HepG2 (cell line): Measurements from ENCODE around the gene C5orf24. TPM values are rescaled to one million over a fixed set of nuclear protein-coding genes. Genes with fewer than 3 reads are reported as not detected.

Experiments used
- ERF ChIP-seq: IDR thresholded peaks from 2 replicates; pipeline ENCODE4 v1.6.1; 2018; ENCODE audit warnings: missing biosample characterization, missing genetic modification reagents
- FOXA1 ChIP-seq, 2 experiments: fragments of 450-650 bp in 1 of 2; sonication (generic) in 1 of 2; formaldehyde crosslinking in 1 of 2; IDR thresholded peaks; 2 replicates each; pipeline versions ENCODE4 v1.4.0 to v1.6.1; 2016 to 2020; ENCODE audit warnings: missing genetic modification reagents in 1 of 2
- JARID2 ChIP-seq: sonication (generic); formaldehyde crosslinking; IDR thresholded peaks from 2 replicates; pipeline ENCODE4 v1.8.1; 2023; ENCODE audit warnings: missing genetic modification reagents, inconsistent platforms; ENCODE audit not compliant: insufficient replicate concordance
- MIXL1 ChIP-seq: IDR thresholded peaks from 2 replicates; pipeline ENCODE4 v1.6.1; 2016
- PHF20 ChIP-seq: sonication (generic); formaldehyde crosslinking; IDR thresholded peaks from 2 replicates; pipeline ENCODE4 v1.5.0; 2020; ENCODE audit warnings: mild to moderate bottlenecking, missing genetic modification reagents
- SALL2 ChIP-seq: sonication (generic); formaldehyde crosslinking; IDR thresholded peaks from 2 replicates; pipeline ENCODE4 v1.8.1; 2023; ENCODE audit warnings: mild to moderate bottlenecking, missing genetic modification reagents, inconsistent platforms
- SMYD3 ChIP-seq: sonication (generic); formaldehyde crosslinking; IDR thresholded peaks from 2 replicates; pipeline ENCODE4 v1.8.1; 2023; ENCODE audit warnings: mild to moderate bottlenecking, missing genetic modification reagents
- SRSF9 ChIP-seq: fragments of 200-400 bp; formaldehyde crosslinking; IDR thresholded peaks from 2 replicates; pipeline ENCODE4 v1.6.1; 2018; ENCODE audit warnings: borderline replicate concordance, mild to moderate bottlenecking, low read depth, low read length; ENCODE audit not compliant: insufficient read depth, poor library complexity, severe bottlenecking
- TAF1 ChIP-seq: sonication (generic); formaldehyde crosslinking; IDR thresholded peaks from 2 replicates; pipeline ENCODE4 v1.4.0; 2020; ENCODE audit warnings: missing genetic modification reagents
- TBX2 ChIP-seq: sonication (generic); formaldehyde crosslinking; IDR thresholded peaks from 2 replicates; pipeline ENCODE4 v1.5.0; 2020; ENCODE audit warnings: missing genetic modification reagents, mild to moderate bottlenecking, borderline replicate concordance
- YEATS4 ChIP-seq: sonication (generic); formaldehyde crosslinking; IDR thresholded peaks from 2 replicates; pipeline ENCODE4 v1.4.0; 2020; ENCODE audit warnings: missing genetic modification reagents, borderline replicate concordance
- ZNF12 ChIP-seq: sonication (generic); formaldehyde crosslinking; IDR thresholded peaks from 2 replicates; pipeline ENCODE4 v1.5.0; 2020; ENCODE audit warnings: missing genetic modification reagents
- ZNF121 ChIP-seq: sonication (generic); formaldehyde crosslinking; IDR thresholded peaks from 2 replicates; pipeline ENCODE4 v1.5.0; 2020; ENCODE audit warnings: mild to moderate bottlenecking, missing genetic modification reagents
- ZNF382 ChIP-seq: sonication (generic); formaldehyde crosslinking; IDR thresholded peaks from 2 replicates; pipeline ENCODE4 v1.5.0; 2020; ENCODE audit warnings: missing genetic modification reagents, mild to moderate bottlenecking, borderline replicate concordance
- ZNF577 ChIP-seq: sonication (generic); formaldehyde crosslinking; IDR thresholded peaks from 2 replicates; pipeline ENCODE4 v1.4.0; 2020; ENCODE audit warnings: mild to moderate bottlenecking, low read depth, missing genetic modification reagents, borderline replicate concordance
- ZNF75D ChIP-seq: sonication (generic); formaldehyde crosslinking; IDR thresholded peaks from 2 replicates; pipeline ENCODE4 v1.8.1; 2023; ENCODE audit warnings: missing genetic modification reagents, mild to moderate bottlenecking, borderline replicate concordance
- ZNF768 ChIP-seq: sonication (generic); formaldehyde crosslinking; IDR thresholded peaks from 2 replicates; pipeline ENCODE4 v1.4.0; 2020; ENCODE audit warnings: missing genetic modification reagents
- ZSCAN9 ChIP-seq: IDR thresholded peaks from 2 replicates; pipeline ENCODE4 v1.6.1; 2016; ENCODE audit warnings: borderline replicate concordance
- polyA plus RNA-seq, 8 experiments: library from polyadenylated mRNA; depleted of rRNA in 3 of 8; stranded (reverse) in 7 of 8; unstranded in 1 of 8; fragments of >200 nt; fragmentation: Illumina TruSeq in 4 of 8; extraction: Trizol in 4 of 8; gene quantifications; 2 replicates each; pipeline versions ENCODE4 v1.2.1 to v1.2.3, GENCODE V29; 2011 to 2016; ENCODE audit warnings: low read depth in 4 of 8, missing spikeins in 1 of 8, mixed read lengths in 1 of 8; ENCODE audit not compliant: insufficient read depth in 1 of 8
- total RNA-seq, 5 experiments: library from RNA; depleted of rRNA; stranded (reverse); fragments of >200 nt; fragmentation: Illumina TruSeq; extraction: Trizol; gene quantifications; 2 replicates each; pipeline ENCODE4 v1.2.3, GENCODE V29; 2016; ENCODE audit warnings: low read depth in 1 of 5
- TF ChIP-seq, protein P1 (sequence below): sonication (generic); formaldehyde crosslinking; IDR thresholded peaks from 2 replicates; pipeline ENCODE4 v1.5.0; 2020; ENCODE audit warnings: mild to moderate bottlenecking, missing genetic modification reagents
- TF ChIP-seq, protein P2 (sequence below): sonication (generic); formaldehyde crosslinking; IDR thresholded peaks from 2 replicates; pipeline ENCODE4 v1.4.0; 2020; ENCODE audit warnings: missing genetic modification reagents
- TF ChIP-seq, protein P3 (sequence below): sonication (generic); formaldehyde crosslinking; IDR thresholded peaks from 2 replicates; pipeline ENCODE4 v1.4.0; 2020; ENCODE audit warnings: missing genetic modification reagents
- TF ChIP-seq, protein P4 (sequence below): sonication (generic); formaldehyde crosslinking; IDR thresholded peaks from 2 replicates; pipeline ENCODE4 v1.5.1; 2020; ENCODE audit warnings: missing genetic modification reagents, mild to moderate bottlenecking, borderline replicate concordance
- TF ChIP-seq, protein P5 (sequence below): IDR thresholded peaks from 2 replicates; pipeline ENCODE4 v1.6.1; 2016

Gene C5orf24
- total and polyA plus RNA-seq, 2 of the 13 experiments (the other 11 are each of a cell fraction or from before 2014, with no cell fraction given), result 34.6 to 41.5 TPM

DNA sequence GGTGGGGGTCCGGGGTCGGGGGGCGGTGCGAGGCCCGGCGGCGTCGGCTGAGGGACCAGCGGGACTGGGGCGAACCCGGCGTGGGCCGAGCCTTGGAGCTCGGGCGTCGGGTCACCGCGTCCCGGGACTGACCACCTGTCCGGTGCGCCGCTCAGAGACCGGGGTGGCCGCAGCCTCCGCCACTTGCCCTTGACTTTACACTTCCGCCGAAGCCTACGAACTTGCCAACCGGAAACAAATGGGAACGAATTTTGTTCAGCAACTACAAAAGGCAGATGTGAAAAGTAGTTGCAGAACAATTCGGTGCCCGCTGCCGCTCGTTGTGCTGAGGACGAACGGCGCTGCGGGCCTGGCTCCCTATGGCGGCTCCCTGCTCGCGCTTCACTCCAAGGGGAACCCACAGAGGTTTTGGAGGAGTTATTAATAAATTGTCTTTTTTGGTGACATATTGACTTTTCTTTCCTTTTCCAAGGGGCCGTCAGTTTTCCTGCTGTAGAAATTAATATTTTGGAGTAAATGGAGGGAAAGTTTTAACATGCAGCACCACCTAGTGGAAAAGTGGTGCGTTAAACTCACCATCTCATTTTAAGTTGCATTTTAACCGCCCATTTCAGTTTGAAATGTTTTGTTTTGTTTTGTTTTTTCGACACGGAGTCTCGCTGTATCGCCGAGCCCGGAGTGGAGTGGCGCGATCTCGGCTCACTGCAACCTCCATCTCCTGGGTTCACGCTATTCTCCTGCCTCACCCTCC is 59.7 kb downstream of the C5orf24 start (continued):
- TF ChIP-seq, protein P1, sequence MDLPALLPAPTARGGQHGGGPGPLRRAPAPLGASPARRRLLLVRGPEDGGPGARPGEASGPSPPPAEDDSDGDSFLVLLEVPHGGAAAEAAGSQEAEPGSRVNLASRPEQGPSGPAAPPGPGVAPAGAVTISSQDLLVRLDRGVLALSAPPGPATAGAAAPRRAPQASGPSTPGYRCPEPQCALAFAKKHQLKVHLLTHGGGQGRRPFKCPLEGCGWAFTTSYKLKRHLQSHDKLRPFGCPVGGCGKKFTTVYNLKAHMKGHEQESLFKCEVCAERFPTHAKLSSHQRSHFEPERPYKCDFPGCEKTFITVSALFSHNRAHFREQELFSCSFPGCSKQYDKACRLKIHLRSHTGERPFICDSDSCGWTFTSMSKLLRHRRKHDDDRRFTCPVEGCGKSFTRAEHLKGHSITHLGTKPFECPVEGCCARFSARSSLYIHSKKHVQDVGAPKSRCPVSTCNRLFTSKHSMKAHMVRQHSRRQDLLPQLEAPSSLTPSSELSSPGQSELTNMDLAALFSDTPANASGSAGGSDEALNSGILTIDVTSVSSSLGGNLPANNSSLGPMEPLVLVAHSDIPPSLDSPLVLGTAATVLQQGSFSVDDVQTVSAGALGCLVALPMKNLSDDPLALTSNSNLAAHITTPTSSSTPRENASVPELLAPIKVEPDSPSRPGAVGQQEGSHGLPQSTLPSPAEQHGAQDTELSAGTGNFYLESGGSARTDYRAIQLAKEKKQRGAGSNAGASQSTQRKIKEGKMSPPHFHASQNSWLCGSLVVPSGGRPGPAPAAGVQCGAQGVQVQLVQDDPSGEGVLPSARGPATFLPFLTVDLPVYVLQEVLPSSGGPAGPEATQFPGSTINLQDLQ (CRISPR knock-in tag), result no peak
- TF ChIP-seq PHF20 (CRISPR knock-in tag) (no peak), ZNF768 (CRISPR knock-in tag) (no peak), FOXA1 (IDR thresholded peaks at IDR 0.05) (no peak), FOXA1 (CRISPR knock-in tag; IDR thresholded peaks at IDR 0.05) (0 out of 2 replicates have a peak, but pooled peaks have one; percentile 2), ZNF121 (CRISPR knock-in tag) (no peak), MIXL1 (CRISPR knock-in tag) (no peak; the same call in 1 of the 2 replicates), YEATS4 (CRISPR knock-in tag) (peak; percentile 16), ZNF75D (CRISPR knock-in tag) (no peak), ERF (CRISPR knock-in tag) (no peak; the same call in 1 of the 2 replicates), ZSCAN9 (no peak), ZNF577 (CRISPR knock-in tag) (no peak), TBX2 (no peak), SMYD3 (CRISPR knock-in tag) (0 out of 2 replicates have a peak, but pooled peaks have one; percentile 39), ZNF382 (CRISPR knock-in tag) (no peak), ZNF12 (no peak), JARID2 (no peak), SALL2 (0 out of 2 replicates have a peak, but pooled peaks have one; percentile 2), SRSF9 (no peak), TAF1 (peak; percentile 61)
- TF ChIP-seq, protein P2, sequence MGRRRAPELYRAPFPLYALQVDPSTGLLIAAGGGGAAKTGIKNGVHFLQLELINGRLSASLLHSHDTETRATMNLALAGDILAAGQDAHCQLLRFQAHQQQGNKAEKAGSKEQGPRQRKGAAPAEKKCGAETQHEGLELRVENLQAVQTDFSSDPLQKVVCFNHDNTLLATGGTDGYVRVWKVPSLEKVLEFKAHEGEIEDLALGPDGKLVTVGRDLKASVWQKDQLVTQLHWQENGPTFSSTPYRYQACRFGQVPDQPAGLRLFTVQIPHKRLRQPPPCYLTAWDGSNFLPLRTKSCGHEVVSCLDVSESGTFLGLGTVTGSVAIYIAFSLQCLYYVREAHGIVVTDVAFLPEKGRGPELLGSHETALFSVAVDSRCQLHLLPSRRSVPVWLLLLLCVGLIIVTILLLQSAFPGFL, result no peak
- TF ChIP-seq, protein P3, sequence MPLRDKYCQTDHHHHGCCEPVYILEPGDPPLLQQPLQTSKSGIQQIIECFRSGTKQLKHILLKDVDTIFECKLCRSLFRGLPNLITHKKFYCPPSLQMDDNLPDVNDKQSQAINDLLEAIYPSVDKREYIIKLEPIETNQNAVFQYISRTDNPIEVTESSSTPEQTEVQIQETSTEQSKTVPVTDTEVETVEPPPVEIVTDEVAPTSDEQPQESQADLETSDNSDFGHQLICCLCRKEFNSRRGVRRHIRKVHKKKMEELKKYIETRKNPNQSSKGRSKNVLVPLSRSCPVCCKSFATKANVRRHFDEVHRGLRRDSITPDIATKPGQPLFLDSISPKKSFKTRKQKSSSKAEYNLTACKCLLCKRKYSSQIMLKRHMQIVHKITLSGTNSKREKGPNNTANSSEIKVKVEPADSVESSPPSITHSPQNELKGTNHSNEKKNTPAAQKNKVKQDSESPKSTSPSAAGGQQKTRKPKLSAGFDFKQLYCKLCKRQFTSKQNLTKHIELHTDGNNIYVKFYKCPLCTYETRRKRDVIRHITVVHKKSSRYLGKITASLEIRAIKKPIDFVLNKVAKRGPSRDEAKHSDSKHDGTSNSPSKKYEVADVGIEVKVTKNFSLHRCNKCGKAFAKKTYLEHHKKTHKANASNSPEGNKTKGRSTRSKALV (CRISPR knock-in tag), result peak; percentile 46; the same call in 1 of the 2 replicates
- TF ChIP-seq, protein P4, sequence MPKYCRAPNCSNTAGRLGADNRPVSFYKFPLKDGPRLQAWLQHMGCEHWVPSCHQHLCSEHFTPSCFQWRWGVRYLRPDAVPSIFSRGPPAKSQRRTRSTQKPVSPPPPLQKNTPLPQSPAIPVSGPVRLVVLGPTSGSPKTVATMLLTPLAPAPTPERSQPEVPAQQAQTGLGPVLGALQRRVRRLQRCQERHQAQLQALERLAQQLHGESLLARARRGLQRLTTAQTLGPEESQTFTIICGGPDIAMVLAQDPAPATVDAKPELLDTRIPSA (CRISPR knock-in tag), result 0 out of 2 replicates have a peak, but pooled peaks have one; percentile 41
- TF ChIP-seq, protein P5, sequence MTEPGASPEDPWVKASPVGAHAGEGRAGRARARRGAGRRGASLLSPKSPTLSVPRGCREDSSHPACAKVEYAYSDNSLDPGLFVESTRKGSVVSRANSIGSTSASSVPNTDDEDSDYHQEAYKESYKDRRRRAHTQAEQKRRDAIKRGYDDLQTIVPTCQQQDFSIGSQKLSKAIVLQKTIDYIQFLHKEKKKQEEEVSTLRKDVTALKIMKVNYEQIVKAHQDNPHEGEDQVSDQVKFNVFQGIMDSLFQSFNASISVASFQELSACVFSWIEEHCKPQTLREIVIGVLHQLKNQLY, result no peak
